Left cardiac atrium (tissue), 4 donors: ENCODE measurements around the gene ATP2B3. TPM values are rescaled to one million over a fixed set of nuclear protein-coding genes. Genes with fewer than 3 reads are reported as not detected.

Experiments used
- ATAC-seq, 2 donors: fragments of 200-7000 bp; cut with Tn5 transposase; one replicate each; pipeline ENCODE4 v1.9.1; 2020; ENCODE audit warnings: mild to moderate bottlenecking in 2 of 2, moderate library complexity in 2 of 2
- DNase-seq: peaks from one replicate; pipeline ENCODE4 v3.0.0-alpha.2; 2020
- intact Hi-C, 2 donors: fragments of 100-400 bp; cut with DNase I; formaldehyde crosslinking; loops; one replicate each; pipeline versions ENCODE4 v1.14.1 to v1.15.1; 2022 to 2023
- total RNA-seq, 2 donors: library from RNA; stranded (reverse); fragmentation: NEBNext Ultra II Directional; extraction: Animal tissue kit (Norgen Biotek cat#: 25700); gene quantifications; one replicate each; pipeline ENCODE4 v1.2.1, GENCODE V29; 2021
- donor health status: DM: no; HTN: yes; CAD: no.
- donor health status: DM: no; HTN: yes; CAD: no; lungs with severe emphysema.
- donor health status: DM: yes; HTN: yes; CAD: no.
- donor health status: Dilated cardiomyopathy.

Gene ATP2B3
- total RNA-seq, 2 donors from 2014 or later = 0.10 TPM; not detected in 1

DNA sequence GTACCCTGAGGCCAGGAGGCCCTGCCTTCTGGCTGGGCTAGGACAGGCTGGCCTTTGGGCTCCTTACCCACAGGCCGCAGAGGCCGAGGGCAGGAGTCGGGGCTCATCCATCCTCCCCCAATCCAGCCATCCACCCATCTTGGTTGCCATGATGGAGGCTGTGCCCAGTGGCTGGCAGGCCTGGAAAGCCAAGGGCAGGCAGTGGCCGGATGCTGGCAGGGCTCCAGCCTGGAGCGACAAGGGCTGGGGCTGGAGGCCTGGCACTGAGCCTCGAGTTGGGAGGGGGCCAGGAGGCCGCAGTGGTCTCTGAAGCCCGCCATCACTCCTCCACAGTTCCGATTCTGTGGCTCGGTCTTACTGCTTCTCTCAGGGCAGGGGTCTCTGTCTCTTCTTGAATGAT, 31.3 kb upstream of the ATP2B3 start:
- DNase-seq (no peak), ATAC-seq (no peak)
- intact Hi-C loops = no loop called here

DNA sequence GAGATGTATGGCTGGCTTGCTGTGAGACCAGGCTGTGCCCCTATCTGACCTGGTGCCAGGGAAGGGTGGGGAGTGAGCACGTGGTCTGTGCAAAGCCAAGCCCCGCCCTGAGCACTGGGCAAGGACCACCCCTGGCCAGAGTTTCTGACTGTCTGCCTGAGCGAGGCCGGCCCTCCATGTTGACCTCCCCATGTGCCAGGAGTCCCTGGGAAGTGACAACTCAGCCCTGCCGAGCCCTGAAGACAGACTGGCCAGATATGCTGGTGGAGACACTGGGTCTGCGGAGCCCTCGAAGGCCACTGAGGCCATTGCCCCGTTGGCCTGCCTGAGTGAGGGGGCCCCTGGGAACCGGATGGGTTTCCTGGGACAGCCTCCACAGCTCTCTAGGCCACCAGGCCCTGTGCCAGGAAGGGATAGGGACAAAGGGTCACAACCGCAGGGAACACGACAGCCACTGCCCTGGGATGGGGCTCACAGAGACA, 29.8 kb upstream of the ATP2B3 start:
- ATAC-seq (peak; percentile 34 to 37), DNase-seq (peak; percentile 62)

DNA sequence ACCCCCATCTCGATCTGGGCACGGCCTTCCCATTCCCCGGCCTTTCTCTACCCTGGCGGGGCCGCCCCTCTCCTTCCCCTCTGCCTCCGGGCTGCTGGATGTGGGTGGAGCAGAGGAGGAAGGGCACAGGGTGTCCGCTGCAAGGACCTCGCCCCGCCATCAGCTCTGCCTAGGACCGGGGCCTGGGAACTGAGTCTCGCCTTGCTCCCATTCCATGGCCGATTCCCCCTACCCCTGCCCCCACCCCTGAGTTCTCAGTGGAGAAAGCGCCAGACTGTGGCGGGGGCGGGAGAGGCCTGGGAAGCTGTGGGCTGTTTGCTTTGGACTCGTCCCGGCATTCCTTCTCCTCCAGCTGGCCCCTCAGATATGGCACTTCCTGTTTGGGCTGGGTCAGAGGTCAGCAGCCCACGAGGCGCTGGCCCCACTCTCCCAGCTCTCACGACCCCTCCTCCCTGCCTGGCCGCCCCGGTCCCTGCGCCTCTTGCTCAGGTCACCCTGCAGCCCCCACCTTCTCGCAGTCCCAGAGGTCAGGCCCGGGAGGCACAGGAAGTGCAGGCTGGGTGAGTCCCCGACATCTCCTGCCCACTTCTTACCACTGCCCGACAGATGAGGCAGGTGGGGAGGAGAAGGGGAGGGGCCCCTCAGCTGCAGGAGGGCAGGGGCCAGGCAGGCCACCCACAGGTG, 29.1 kb upstream of the ATP2B3 start:
- DNase-seq (peak; percentile 78), ATAC-seq (peak; percentile 70 to 79)
- intact Hi-C loops = no loop called here

More for the DNA sequence above, 29.8 kb upstream of the ATP2B3 start:
- intact Hi-C loops = no loop called here

DNA sequence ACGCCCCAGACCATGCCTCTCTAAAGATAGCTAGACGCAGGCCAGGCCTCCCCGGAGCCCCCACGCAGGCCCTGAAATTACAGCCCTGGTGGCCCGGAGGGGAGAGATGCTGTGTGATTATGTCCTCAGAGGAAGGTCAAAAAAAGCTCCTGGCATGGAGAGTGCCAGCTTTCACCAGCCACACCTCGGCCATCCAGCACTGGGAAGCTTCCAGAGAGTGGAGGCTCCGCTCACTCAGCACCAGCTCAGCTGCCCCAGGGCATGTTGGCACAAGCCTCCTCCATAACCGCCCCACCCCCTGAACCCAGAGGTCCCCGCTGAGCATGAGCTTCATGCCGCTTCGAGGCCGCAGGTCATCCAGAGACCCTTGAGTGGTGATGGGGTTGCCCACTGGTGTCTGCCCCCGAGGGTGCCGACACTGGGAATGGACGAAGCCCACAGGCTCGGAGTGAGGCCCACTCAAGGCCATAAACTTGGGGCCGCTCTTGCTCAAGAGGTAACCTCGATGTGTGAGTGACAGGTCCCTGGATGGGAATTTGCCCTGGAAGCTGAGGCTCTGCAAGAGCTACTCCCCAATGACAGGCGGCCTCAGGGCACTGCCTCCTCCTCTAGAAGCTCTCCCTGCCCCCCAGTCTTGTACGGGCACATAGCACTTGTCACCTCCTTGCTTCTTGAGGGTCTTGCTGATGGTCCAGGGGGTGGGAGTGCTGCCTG, 27.1 kb upstream of the ATP2B3 start:
- intact Hi-C loops = no loop called here
- ATAC-seq (no peak), DNase-seq (no peak)

DNA sequence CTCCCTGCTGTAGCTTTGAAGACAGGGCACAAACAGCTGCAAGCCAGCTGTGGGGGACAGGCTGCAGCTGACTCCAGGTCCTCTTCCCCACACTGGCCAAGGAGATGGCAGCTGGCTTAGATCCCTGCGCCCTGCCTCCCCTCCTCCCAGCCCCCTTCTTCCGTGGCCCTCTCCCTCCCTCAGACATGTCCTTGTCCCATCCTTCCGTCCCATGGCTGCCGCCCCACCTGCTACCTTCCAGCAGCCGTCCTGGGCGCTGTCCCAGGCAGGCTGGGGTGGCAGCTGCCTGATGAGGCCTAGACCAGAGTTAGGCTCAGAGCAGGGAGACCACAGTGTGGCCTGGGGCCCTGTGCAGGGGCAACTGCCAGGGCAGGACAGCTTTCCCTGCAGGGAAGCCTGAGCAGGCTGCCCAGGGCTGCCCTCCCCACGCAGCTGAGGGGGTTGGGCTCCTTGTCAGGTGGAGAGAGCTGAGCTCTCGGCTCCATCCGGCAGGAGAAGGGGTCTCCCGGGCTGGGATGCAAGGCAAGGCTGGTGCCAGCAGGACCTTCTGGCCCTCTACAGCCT, 26.0 kb upstream of the ATP2B3 start:
- DNase-seq (no peak), ATAC-seq (no peak)
- intact Hi-C loops = no loop called here

DNA sequence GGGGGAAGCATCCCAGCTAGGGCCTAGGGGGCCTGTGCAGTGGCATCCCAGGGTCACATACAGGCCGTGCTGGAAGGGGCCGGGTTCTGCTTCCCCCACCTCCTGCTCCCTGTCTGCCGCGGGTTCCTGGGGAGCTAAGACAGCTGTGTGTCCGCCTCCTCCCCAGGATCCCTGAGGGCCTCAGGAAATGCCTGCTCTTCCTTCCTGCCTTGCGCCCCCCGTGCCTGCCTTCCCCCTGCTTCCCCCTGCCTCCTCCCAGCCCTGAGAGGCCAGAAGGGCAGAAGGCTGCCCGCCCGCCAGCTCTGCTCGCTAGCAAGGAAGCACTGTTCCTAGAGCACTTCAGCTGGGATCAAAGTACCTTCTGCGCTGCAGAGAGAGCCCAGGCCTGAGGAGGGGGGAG, 25.5 kb upstream of the ATP2B3 start:
- no peak for ATAC-seq
- intact Hi-C loops = no loop called here
- DNase-seq = no peak

DNA sequence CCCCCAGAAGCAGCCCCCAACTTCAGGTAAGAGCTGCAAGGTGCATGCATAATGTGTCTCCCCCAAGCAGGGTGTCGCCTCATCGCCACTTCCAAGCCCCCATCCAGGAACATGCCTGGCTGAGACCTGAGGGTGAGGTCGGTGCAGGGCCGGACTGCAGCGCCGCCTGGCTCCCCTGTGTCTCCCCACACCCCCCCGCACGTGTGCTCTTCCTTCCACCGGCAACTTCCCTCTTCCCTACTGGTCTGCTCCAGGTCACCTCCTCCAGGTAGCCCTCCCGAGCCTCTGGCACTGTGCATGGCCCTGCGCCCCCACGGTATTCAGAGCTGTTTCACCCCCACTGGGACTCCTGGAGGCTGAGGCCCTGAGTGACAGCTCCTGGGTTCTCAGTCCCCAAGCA, 24.9 kb upstream of the ATP2B3 start:
- DNase-seq = no peak

DNA sequence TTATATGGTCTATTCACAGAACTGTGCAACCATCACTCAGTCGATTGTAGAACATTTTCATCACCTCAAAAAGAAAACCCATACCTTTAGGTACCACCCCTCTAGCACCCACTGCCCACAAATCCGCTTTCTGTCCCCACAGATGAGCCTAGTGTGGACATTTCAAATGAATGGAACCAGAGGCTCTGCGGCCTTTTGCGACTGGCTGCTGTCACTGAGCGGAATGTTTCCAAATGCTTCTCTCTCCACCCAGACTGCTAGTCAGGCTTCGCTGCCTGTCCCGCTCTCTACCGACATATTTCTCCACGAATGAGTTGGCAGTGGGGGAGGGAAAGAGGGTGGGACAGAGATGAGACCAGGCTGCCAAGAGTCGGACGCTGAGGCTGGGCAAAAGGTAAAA, 24.4 kb upstream of the ATP2B3 start:
- no peak for ATAC-seq
- intact Hi-C loops = no loop called here
- no peak for DNase-seq

More for the DNA sequence above, 24.9 kb upstream of the ATP2B3 start:
- no peak for ATAC-seq
- intact Hi-C loops = no loop called here

DNA sequence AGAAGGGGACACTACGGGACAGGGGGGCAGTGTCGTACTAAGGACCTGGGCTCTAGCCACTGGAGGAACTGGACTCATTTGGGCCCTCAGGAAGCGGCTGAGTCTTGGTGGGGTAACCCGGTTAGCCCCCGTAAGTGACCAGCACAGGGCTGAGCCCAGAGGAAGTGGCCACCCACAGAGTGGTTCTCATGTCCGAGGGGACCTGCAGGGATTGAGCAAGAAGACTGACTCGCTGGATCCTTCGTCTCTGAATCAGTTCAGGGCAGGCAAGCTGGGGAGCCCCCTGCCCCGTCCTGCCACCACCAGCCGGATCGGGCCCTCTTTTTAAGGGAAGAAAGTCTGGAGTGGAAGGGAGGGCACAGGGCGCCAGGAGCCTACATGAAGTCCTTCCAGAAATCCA, 23.4 kb upstream of the ATP2B3 start:
- intact Hi-C loops = no loop called here
- DNase-seq = no peak

DNA sequence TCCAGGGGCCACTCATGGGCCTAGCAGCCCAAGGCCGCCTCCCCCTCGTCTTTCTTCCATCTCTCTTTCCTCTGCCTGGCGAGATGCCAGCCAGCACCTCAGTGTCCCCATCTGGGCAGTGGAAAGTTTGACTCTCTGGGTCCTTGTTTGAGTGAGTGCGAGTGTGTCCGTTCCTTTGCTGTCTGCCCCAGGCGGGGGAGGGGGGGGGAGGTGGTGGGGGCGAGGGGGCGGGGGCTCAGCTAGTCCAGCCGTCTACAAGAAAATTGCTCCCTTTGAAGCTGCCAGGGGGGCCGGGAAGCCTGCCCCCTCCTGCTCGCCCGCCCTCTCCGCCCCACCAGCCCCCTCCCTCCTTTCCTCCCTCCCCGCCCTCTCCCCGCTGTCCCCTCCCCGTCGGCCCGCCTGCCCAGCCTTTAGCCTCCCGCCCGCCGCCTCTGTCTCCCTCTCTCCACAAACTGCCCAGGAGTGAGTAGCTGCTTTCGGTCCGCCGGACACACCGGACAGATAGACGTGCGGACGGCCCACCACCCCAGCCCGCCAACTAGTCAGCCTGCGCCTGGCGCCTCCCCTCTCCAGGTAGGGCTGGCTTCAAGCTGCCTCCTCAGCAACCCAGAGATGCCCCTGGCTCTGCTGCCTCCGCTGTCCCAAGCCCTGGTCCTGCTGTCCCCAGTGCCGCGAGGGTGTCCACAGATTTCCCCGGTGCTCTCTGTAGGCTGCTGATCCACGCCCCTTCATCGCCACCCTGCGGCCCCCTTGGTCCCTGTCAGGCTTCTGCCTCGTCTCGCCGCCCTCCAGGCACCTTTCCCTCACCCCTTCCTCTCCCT, 22.7 kb upstream of the ATP2B3 start, which contains the start of gene BGN:
Gene BGN, plus strand, starts transcription at position 440 of the 821 bp plus-strand sequence. CDS start 9,652 bp downstream, outside the sequence.
- ATAC-seq (peak; percentile 51 to 60), DNase-seq (peak; percentile 62)
- intact Hi-C loops = no loop called here

More for the DNA sequence above, 23.4 kb upstream of the ATP2B3 start:
- no peak for ATAC-seq

DNA sequence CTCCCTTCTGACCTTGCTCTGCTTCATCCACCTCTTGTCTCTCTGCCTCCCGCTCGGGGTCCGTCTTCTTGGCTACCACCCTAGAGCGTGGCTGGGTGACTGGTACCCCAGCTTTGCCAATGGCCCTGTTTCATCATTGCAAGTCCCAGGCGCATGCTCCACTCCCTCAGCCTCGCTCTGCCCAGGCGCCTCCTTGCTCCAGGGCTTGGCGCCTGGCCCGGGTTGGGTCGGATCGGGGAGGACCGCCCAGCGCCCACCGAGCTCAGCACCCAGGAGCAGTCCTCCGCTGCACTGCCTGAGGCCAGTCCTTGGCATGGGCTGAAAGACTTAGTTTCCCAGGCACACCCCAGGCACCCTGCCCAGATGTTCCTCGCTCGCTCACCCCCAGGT, 22.1 kb upstream of the ATP2B3 start:
- intact Hi-C loops = no loop called here
- DNase-seq (peak; percentile 61), ATAC-seq (peak; percentile 14 to 46)

DNA sequence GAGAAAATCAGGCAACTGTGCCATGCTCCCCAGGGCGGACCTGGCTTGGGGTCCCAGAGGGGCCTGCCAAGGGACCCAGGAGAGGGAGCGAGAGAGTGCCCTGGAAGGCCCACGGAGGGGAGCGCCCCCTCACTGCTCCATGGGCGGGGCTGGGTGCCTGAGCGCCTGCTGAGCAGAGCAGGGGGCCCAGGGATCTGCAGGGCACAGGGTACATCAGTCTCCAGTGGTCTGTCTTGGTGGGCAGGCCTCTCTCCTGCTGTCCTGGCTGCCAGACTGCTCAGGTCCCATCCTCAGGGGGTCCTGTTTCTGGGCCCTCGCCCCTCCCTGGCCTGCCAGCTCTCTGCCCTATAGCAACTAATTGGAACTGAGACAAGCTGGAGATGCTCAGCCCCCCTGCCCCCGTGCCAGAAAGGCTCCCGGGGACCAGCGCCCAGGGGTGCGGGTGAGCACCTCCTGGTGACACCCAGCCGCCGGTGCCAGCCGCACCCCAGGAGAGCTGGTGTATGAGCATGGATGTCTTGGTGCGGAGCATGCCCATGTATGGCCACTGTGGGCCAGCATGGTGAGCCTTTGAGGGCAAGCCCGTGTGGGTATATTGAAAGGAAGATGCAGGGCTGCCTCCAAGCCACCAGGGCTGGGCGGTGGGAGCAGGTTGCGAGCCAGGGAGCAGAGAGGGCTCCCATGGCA, 21.4 kb upstream of the ATP2B3 start:
- intact Hi-C loops = no loop called here
- ATAC-seq (no peak), DNase-seq (no peak)

DNA sequence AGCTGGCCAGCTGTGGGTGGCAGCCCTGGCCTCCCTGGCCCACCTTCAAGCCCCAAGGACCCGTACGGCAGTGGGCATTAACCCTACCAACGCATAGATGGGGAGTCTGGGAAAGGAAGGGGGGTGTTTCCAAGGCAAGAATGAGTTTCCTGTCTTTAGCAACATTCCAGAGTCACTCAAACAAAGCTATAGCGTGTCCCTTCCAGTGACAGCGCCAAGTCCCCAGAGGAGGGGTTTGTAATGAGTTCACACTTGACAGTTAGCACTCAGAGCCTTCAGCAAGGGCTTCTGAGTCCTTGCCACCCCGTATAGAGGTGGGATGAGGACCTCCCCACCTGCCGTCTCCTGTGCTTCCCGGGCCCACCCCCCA, 20.9 kb upstream of the ATP2B3 start:
- no peak for ATAC-seq
- intact Hi-C loops = no loop called here
- no peak for DNase-seq

DNA sequence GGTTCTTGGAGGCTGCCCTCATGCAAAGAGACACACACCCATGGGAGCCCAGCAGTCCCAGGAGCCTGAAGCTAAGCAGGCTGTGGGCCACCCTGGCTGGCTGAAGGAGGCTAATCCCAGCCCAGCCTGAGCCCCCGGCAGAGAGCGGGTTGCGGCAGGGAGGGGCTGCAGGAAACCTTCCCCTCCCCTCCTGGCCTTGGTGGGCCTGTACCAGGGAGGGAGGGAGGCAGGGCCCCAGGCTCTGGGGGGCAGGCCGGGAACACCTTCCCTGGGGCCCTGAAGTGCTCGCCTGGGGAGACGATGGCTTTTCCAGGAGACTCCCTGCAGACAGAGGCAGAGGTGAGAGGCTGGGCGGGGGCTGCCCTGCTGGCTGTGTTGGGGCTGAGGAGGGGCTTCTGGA, 19.0 kb upstream of the ATP2B3 start:
- ATAC-seq = no peak
- DNase-seq = no peak
- intact Hi-C loops = no loop called here

DNA sequence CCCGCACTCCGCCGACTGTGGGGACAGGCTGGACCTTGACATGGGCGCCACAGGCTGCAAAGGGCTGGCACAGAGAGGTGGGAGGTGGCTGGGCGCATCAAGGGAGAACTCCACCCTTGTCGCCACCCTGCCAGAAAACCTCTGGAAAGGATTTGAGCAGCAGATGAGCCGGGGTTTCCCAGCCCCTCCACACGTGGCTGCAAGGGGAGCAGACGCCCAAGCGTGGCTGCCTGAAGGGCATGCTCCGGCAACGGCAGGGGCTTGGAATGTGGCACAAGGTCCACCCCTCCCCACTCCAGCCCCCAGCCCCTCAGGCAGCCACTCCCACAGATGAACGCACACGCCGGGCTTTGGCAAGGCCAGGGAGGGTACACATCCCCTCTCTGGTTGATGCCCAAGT, 18.1 kb upstream of the ATP2B3 start:
- intact Hi-C loops = no loop called here
- ATAC-seq = no peak

DNA sequence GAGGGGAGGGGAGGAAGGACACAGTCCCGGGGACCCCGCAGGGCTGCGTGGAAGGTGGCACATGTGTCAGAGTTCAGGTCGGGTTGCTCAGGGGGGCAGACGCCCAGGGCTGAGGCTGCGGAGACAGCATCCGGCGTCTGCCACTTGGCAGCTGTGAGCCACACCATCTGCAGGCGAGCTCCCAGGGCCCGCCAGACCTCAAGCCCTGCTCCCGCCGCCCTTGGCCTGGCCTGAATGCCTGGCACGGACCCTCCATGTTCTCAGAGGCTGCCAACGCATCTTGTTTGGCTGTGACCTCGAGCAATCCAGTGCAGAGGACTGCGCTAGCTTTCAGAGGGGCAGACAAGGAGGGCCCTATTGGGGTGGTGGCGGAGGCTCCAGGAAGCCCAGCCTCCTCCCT, 17.6 kb upstream of the ATP2B3 start:
- peak; percentile 3 to 19 for ATAC-seq
- intact Hi-C loops = no loop called here
- no peak for DNase-seq

More for the DNA sequence above, 18.1 kb upstream of the ATP2B3 start:
- DNase-seq = no peak

DNA sequence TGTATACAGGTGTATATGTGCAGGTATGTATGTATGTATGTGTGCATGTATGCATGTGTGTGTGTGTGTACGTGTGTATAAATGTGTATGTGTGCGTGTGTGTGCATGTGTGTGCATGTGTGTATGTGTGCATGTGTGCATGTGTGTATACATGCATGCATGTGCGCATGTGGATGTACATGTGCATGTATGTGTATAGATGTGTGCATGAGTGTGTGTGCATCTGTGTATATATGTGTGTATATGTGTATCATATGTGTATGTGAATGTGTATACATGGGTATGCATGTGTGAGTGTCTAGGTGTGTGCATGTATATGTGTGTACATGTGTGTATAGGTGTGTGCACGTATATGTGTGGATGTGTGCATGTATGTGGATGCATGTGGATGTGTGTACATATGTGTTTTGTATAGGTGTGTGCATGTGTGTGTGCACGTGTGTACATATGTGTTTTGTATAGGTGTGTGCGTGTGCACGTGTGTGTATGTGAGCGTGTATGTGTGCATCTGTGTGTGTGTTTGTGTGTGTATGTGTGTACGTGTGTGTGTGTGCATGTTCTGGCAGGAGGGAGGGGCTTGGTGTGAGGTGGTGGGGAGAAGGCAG, 16.7 kb upstream of the ATP2B3 start:
- ATAC-seq (no peak), DNase-seq (no peak)
- intact Hi-C loops = no loop called here

DNA sequence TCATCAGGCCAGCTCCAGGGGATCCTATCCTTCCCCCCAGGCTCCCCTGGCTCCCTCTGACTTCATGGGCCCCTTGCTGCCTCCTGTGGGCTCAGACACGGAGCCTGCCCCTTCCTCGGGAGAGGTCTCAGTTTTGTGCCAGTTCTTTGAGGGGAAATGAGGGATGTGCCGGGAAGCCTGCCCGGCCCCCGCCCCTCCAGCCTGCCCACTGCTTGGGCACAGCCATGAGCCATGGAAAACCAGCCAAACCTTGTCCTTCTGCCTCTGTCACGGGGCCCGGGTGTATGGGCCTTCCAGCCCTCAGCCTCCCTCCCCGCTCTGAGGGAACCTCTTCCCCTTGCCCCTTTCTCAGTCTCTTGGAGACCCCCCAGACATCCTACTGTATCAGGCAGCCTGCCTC, 15.9 kb upstream of the ATP2B3 start:
- DNase-seq (no peak), ATAC-seq (no peak)
- intact Hi-C loops = no loop called here

DNA sequence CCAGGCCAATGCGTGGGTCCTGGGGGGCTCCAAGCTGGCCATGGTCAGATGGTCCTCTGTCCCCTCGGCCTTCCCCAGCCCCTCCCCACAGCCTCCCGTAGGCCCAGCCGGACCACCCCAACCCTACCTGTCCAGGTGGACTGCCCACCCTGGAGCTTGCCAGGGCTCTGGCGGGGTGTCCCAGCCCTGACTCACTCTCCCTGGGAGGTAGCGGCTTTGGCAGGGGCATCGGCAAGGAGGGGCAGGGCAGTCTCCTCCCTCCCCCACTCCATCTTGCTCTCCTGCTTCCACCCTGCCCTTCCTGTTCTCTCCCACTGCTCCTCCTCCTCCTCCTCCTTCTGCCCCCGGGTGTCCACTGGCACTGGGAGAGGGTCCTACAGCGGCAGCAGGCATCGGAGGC, 15.3 kb upstream of the ATP2B3 start:
- intact Hi-C loops = no loop called here
- DNase-seq (no peak), ATAC-seq (no peak)
